ENCODE results near the gene ZNF814. TPM values are rescaled to one million over a fixed set of nuclear protein-coding genes. Genes with fewer than 3 reads are reported as not detected.

ZNF814 gene
- 7.1 TPM for total RNA-seq (2013)
- polyA plus RNA-seq (1 to 10 TPM; 2.5 to 6.3 (median 3.8) TPM), polyA minus RNA-seq (2.2 and 3.3 TPM in 2 replicates), total RNA-seq (1.9 to 11.1 (median 7.6) reads per million in 11 experiments)

GRCh38 chr19:57888560-57889231 is at the start of gene ZNF814:
Gene ZNF814 (minus strand): TSS chr19:57889037. CDS start chr19:57888802, 235 bp downstream.
- H3K79me2 ChIP-seq (ENCODE audit: insufficient read depth, low read length), result peaks cover 15% of the 10 kb centered on the region
- WGBS (ENCODE audit: insufficient coverage), result 2% methylated on average over 40 of the region's 43 CpGs
- peaks cover 0 to 17% of the 10 kb centered on the region in 2 donors for H3K36me3 ChIP-seq (replicated peaks in 1 of 2; ENCODE audit: control insufficient read depth in 1 of 2, insufficient read depth in 2 of 2, low read length in 2 of 2)

More at GRCh38 chr19:57888560-57889231, at the start of gene ZNF814:
- H3K27ac Mint-ChIP-seq, result peak within 1 kb of the TSS in 4 of 7 donors; percentile 41 to 78 (median 72)
- peak; percentile 11 for TF ChIP-seq CTCF (IDR thresholded peaks at IDR 0.05)
- peak within 1 kb of the TSS; percentile 77 for H2AFZ ChIP-seq (ENCODE audit: insufficient read depth, low read depth, low read length, poor library complexity, severe bottlenecking)
- H4K20me1 ChIP-seq (ENCODE audit: insufficient read depth, low read length), result no peaks in the 10 kb centered on the region
- intact Hi-C loops (cut with micrococcal nuclease), result no loop called here
- H3K4me1 Mint-ChIP-seq, result peaks cover 22% of the 10 kb centered on the region
- peaks cover 12 to 14% of the 10 kb centered on the region in 2 donors for H3K4me1 ChIP-seq (ENCODE audit: control insufficient read depth in 1 of 2, insufficient read depth in 2 of 2, low read length in 2 of 2)
- peak; percentile 41 to 56 (median 51) for DNase-seq
- H3K36me3 Mint-ChIP-seq, result peaks cover 26 to 34% of the 10 kb centered on the region in 2 donors
- H3K9ac ChIP-seq (ENCODE audit: insufficient read depth, low read length, poor library complexity, severe bottlenecking), result peak within 1 kb of the TSS; percentile 48
- H3K4me2 ChIP-seq (replicated peaks; ENCODE audit: extremely low read depth, low read length, poor library complexity, severe bottlenecking), result peak within 1 kb of the TSS; percentile 77
- peak within 1 kb of the TSS; percentile 58 to 79 (median 65) for H3K4me3 ChIP-seq (replicated peaks in 1 of 3; ENCODE audit: low read depth in 2 of 3, low read length in 3 of 3)
- H3K9me3 ChIP-seq (replicated peaks in 1 of 2; ENCODE audit: control insufficient read depth in 1 of 2, insufficient read depth in 1 of 2, low read length in 2 of 2), result peaks cover 66 to 76% of the 10 kb centered on the region in 2 donors
- peak within 1 kb of the TSS; percentile 85 to 89 for H3K4me3 Mint-ChIP-seq
- H3K27me3 ChIP-seq (ENCODE audit: control insufficient read depth in 2 of 2, insufficient read depth in 2 of 2, low read length in 2 of 2), result no peaks in the 10 kb centered on the region
- H3K27ac ChIP-seq (ENCODE audit: low read depth in 1 of 2, low read length in 2 of 2), result peak within 1 kb of the TSS; percentile 19 to 34
- peaks cover 33 to 89% (median 82%) of the 10 kb centered on the region in 7 donors for H3K9me3 Mint-ChIP-seq
- H3K27me3 Mint-ChIP-seq (ENCODE audit: low read depth in 3 of 3), result peaks cover 0 to 2% (median 1%) of the 10 kb centered on the region in 3 donors
